CD8-positive, alpha-beta memory T cell (primary cell): ENCODE data around the gene RPS6KB2. TPM values are rescaled to one million over a fixed set of nuclear protein-coding genes. Genes with fewer than 3 reads are reported as not detected.
A peak's percentile ranks its signal among the peaks of the same experiment; 100 is the strongest.

Experiments used
- CTCF ChIA-PET: fragments of 350-600 bp; sonication (Branson Sonifier 250); formaldehyde crosslinking; loops from one replicate; lab custom pipeline; 2021; ENCODE audit warnings: antibody characterized with exemption; lab: Charles Lee
- POLR2A ChIA-PET: fragments of 350-600 bp; sonication (Branson Sonifier 250); formaldehyde crosslinking; loops from one replicate; lab custom pipeline; 2021; ENCODE audit warnings: antibody characterized with exemption; lab: Charles Lee
- DNase-seq, 5 donors: peaks; one replicate each; pipeline versions ENCODE4 v3.0.0 to v3.0.0-alpha.2; 2020 to 2022; ENCODE audit warnings: mixed read lengths in 1 of 5
- H3K27ac ChIP-seq: one replicate; pipeline ENCODE4 v1.7.0; 2013; ENCODE audit warnings: low read depth, mild to moderate bottlenecking, low read length, moderate library complexity
- H3K27me3 ChIP-seq: 2 replicates; pipeline ENCODE4 v1.7.0; 2013; ENCODE audit warnings: low read length, mild to moderate bottlenecking; ENCODE audit not compliant: insufficient read depth, poor library complexity, severe bottlenecking
- H3K36me3 ChIP-seq: 2 replicates; pipeline ENCODE4 v1.7.0; 2013; ENCODE audit warnings: mild to moderate bottlenecking, low read length, moderate library complexity; ENCODE audit not compliant: insufficient read depth
- H3K4me1 ChIP-seq: 2 replicates; pipeline ENCODE4 v1.7.0; 2013; ENCODE audit warnings: mild to moderate bottlenecking, low read length, moderate library complexity; ENCODE audit not compliant: insufficient read depth
- H3K4me3 ChIP-seq: 2 replicates; pipeline ENCODE4 v1.7.0; 2013; ENCODE audit warnings: mild to moderate bottlenecking, low read length
- H3K9me3 ChIP-seq: 2 replicates; pipeline ENCODE4 v1.7.0; 2013; ENCODE audit warnings: mild to moderate bottlenecking, low read length
- H3K27ac Mint-ChIP-seq, 8 donors: one replicate each; pipeline ENCODE4 v1.8.0; 2020 to 2021; ENCODE audit warnings: mixed read lengths in 8 of 8, mild to moderate bottlenecking in 6 of 8, inconsistent platforms in 3 of 8, moderate library complexity in 3 of 8
- H3K27me3 Mint-ChIP-seq, 2 donors: one replicate each; pipeline ENCODE4 v1.8.0; 2020 to 2021; ENCODE audit warnings: mixed read lengths in 2 of 2, mild to moderate bottlenecking in 1 of 2, moderate library complexity in 1 of 2
- H3K36me3 Mint-ChIP-seq, 3 donors: one replicate each; pipeline ENCODE4 v1.8.0; 2020 to 2021; ENCODE audit warnings: mixed read lengths in 3 of 3, inconsistent platforms in 1 of 3, mild to moderate bottlenecking in 1 of 3
- H3K4me1 Mint-ChIP-seq, 3 donors: one replicate each; pipeline ENCODE4 v1.8.0; 2020 to 2021; ENCODE audit warnings: mixed read lengths in 3 of 3, inconsistent platforms in 1 of 3, mild to moderate bottlenecking in 1 of 3
- H3K4me3 Mint-ChIP-seq, 7 donors: one replicate each; pipeline ENCODE4 v1.8.0; 2020 to 2021; ENCODE audit warnings: mixed read lengths in 7 of 7, mild to moderate bottlenecking in 6 of 7, moderate library complexity in 4 of 7, inconsistent platforms in 2 of 7
- H3K9me3 Mint-ChIP-seq, 5 donors: one replicate each; pipeline ENCODE4 v1.8.0; 2020 to 2022; ENCODE audit warnings: mixed read lengths in 5 of 5, mild to moderate bottlenecking in 3 of 5, moderate library complexity in 2 of 5, inconsistent platforms in 1 of 5
- polyA plus RNA-seq: library from polyadenylated mRNA; unstranded; fragments of 300-500 nt; fragmentation: Illumina TruSeq; gene quantifications from one replicate; pipeline ENCODE4 v1.2.3, GENCODE V29; 2021
- total RNA-seq, 2 experiments: library from RNA; stranded (reverse); gene quantifications; one replicate each; pipeline ENCODE4 v1.2.3, GENCODE V29; 2021

Gene RPS6KB2
- total and polyA plus RNA-seq, 3 experiments from 2014 or later, result 54.0 to 88.4 (median 86.0) TPM

GRCh38 chr11:67466962-67467771, 38.9 kb downstream of the RPS6KB2 start:
- Mint-ChIP-seq H3K27ac (peak overlapping the region; percentile 39 to 97 (median 73)), H3K4me3 (peak overlapping the region; percentile 62 to 92 (median 88)), H3K9me3 (no peaks in the 10 kb centered on the region), H3K27me3 (no peaks in the 10 kb centered on the region), H3K4me1 (peaks cover 11 to 48% (median 34%) of the 10 kb centered on the region in 3 donors), H3K36me3 (peaks cover 0 to 11% (median 0%) of the 10 kb centered on the region in 3 donors)
- Histone ChIP-seq H3K36me3 (no peaks in the 10 kb centered on the region), H3K4me1 (peaks cover 39% of the 10 kb centered on the region), H3K27ac (no peak overlapping the region), H3K27me3 (no peaks in the 10 kb centered on the region), H3K4me3 (no peak overlapping the region), H3K9me3 (no peaks in the 10 kb centered on the region)
- DNase-seq, result no peak
- POLR2A ChIA-PET, result interaction anchor here (0.6 to 3.9 kb wide), 6 partner anchors 25 to 65 kb away, joined by 3 to 38 read pairs (median 13); partner anchors contain the start of genes PPP1CA, PTPRCAP and TBC1D10C
- CTCF ChIA-PET, result interaction anchor here (0.6 to 4.8 kb wide), 9 partner anchors 15 to 85 kb away, joined by 3 to 38 read pairs (median 5); partner anchors contain the start of genes GPR152, PITPNM1, PPP1CA and PTPRCAP

- Mint-ChIP-seq H3K27ac (peak overlapping the region in 7 of 8 donors; percentile 77 to 97 (median 87)), H3K27me3 (no peaks in the 10 kb centered on the region), H3K36me3 (peaks cover 0 to 11% (median 0%) of the 10 kb centered on the region in 3 donors), H3K9me3 (no peaks in the 10 kb centered on the region), H3K4me1 (peaks cover 11 to 48% (median 32%) of the 10 kb centered on the region in 3 donors), H3K4me3 (peak overlapping the region; percentile 87 to 92 (median 88))
- no peak for DNase-seq
- H3K27ac ChIP-seq, result peak overlapping the region; percentile 59
- no peaks in the 10 kb centered on the region for H3K9me3 ChIP-seq
- H3K4me1 ChIP-seq, result peaks cover 39% of the 10 kb centered on the region
- H3K4me3 ChIP-seq, result peak overlapping the region; percentile 74
- ChIA-PET CTCF (interaction anchor here (0.9 to 4.8 kb wide), 13 partner anchors 16 to 228 kb away, joined by 3 to 38 read pairs (median 4); partner anchors contain the start of genes GPR152, PITPNM1, PPP1CA and PTPRCAP), POLR2A (interaction anchor here (0.5 to 3.9 kb wide), 15 partner anchors 15 to 228 kb away, joined by 3 to 38 read pairs (median 6); partner anchors contain the start of genes AIP, CLCF1, PPP1CA and PTPRCAP)
- H3K36me3 ChIP-seq, result no peaks in the 10 kb centered on the region
- H3K27me3 ChIP-seq, result no peaks in the 10 kb centered on the region
Observed at GRCh38 chr11:67468056-67468455, 39.8 kb downstream of the RPS6KB2 start.

- H3K36me3 Mint-ChIP-seq, result peaks cover 0 to 11% (median 0%) of the 10 kb centered on the region in 3 donors
- Histone ChIP-seq H3K27ac (peak overlapping the region; percentile 59), H3K36me3 (no peaks in the 10 kb centered on the region), H3K4me3 (peak overlapping the region; percentile 74), H3K4me1 (peaks cover 39% of the 10 kb centered on the region), H3K9me3 (no peaks in the 10 kb centered on the region), H3K27me3 (no peaks in the 10 kb centered on the region)
- peak overlapping the region; percentile 64 to 94 (median 86) for H3K27ac Mint-ChIP-seq
- no peak for DNase-seq
- peak overlapping the region; percentile 87 to 92 (median 88) for H3K4me3 Mint-ChIP-seq
- H3K27me3 Mint-ChIP-seq, result no peaks in the 10 kb centered on the region
- ChIA-PET POLR2A (interaction anchor here (0.5 to 3.9 kb wide), 17 partner anchors 15 to 229 kb away, joined by 3 to 38 read pairs (median 5); partner anchors contain the start of genes AIP, CLCF1, PPP1CA and PTPRCAP), CTCF (interaction anchor here (0.6 to 4.8 kb wide), 15 partner anchors 16 to 228 kb away, joined by 3 to 38 read pairs (median 4); partner anchors contain the start of genes GPR152, PITPNM1, PPP1CA and PTPRCAP)
- no peaks in the 10 kb centered on the region for H3K9me3 Mint-ChIP-seq
- peaks cover 11 to 46% (median 30%) of the 10 kb centered on the region in 3 donors for H3K4me1 Mint-ChIP-seq
Observed at GRCh38 chr11:67468456-67468758, 40.1 kb downstream of the RPS6KB2 start.

- H3K4me1 Mint-ChIP-seq, result peaks cover 11 to 44% (median 30%) of the 10 kb centered on the region in 3 donors
- Histone ChIP-seq H3K4me3 (peak within 1 kb of the TSS; percentile 74), H3K36me3 (no peaks in the 10 kb centered on the region), H3K4me1 (peaks cover 36% of the 10 kb centered on the region), H3K9me3 (no peaks in the 10 kb centered on the region), H3K27me3 (no peaks in the 10 kb centered on the region), H3K27ac (peak within 1 kb of the TSS; percentile 70)
- CTCF ChIA-PET, result interaction anchor here (0.6 to 4.8 kb wide), 20 partner anchors 14 to 229 kb away, joined by 3 to 38 read pairs (median 4); partner anchors contain the start of genes CABP4, GPR152, PITPNM1 and PPP1CA
- POLR2A ChIA-PET, result interaction anchor here (0.5 to 3.9 kb wide), 18 partner anchors 14 to 229 kb away, joined by 3 to 38 read pairs (median 5); partner anchors contain the start of genes AIP, CLCF1, PPP1CA and PTPRCAP
- peaks cover 0 to 11% (median 0%) of the 10 kb centered on the region in 3 donors for H3K36me3 Mint-ChIP-seq
- H3K9me3 Mint-ChIP-seq, result no peaks in the 10 kb centered on the region
- no peaks in the 10 kb centered on the region for H3K27me3 Mint-ChIP-seq
- H3K4me3 Mint-ChIP-seq, result peak within 1 kb of the TSS; percentile 87 to 92 (median 88)
- H3K27ac Mint-ChIP-seq, result peak within 1 kb of the TSS; percentile 64 to 94 (median 88)
- DNase-seq, result peak; percentile 86 to 95 (median 87)
Observed at GRCh38 chr11:67468759-67469507, 40.6 kb downstream of the RPS6KB2 start, which contains the start of gene TMEM134. Gene TMEM134 (minus strand): TSS chr11:67469251. CDS start chr11:67469192, 59 bp downstream.

- H3K4me3 Mint-ChIP-seq, result peak overlapping the region; percentile 74 to 92 (median 88)
- ChIA-PET CTCF (interaction anchor here (0.7 to 4.8 kb wide), 12 partner anchors 15 to 87 kb away, joined by 3 to 38 read pairs (median 4); partner anchors contain the start of genes CABP4, PPP1CA, PTPRCAP and RPS6KB2), POLR2A (interaction anchor here (1.0 to 3.9 kb wide), 10 partner anchors 14 to 230 kb away, joined by 3 to 38 read pairs (median 6); partner anchors contain the start of genes AIP, PPP1CA, PTPRCAP and RPS6KB2)
- DNase-seq, result no peak
- peak overlapping the region; percentile 70 for H3K27ac ChIP-seq
- H3K27ac Mint-ChIP-seq, result peak overlapping the region; percentile 63 to 92 (median 86)
- H3K36me3 ChIP-seq, result no peaks in the 10 kb centered on the region
- H3K36me3 Mint-ChIP-seq, result peaks cover 0 to 11% (median 0%) of the 10 kb centered on the region in 3 donors
- H3K9me3 ChIP-seq, result no peaks in the 10 kb centered on the region
- peaks cover 30% of the 10 kb centered on the region for H3K4me1 ChIP-seq
- H3K4me3 ChIP-seq, result peak overlapping the region; percentile 64
- no peaks in the 10 kb centered on the region for H3K9me3 Mint-ChIP-seq
- no peaks in the 10 kb centered on the region for H3K27me3 ChIP-seq
- no peaks in the 10 kb centered on the region for H3K27me3 Mint-ChIP-seq
- H3K4me1 Mint-ChIP-seq, result peaks cover 11 to 39% (median 25%) of the 10 kb centered on the region in 3 donors
Observed at GRCh38 chr11:67469508-67469811, 41.2 kb downstream of the RPS6KB2 start.

GRCh38 chr11:67470337-67471002, 42.2 kb downstream of the RPS6KB2 start:
- no peaks in the 10 kb centered on the region for H3K9me3 Mint-ChIP-seq
- DNase-seq, result no peak
- Histone ChIP-seq H3K27me3 (no peaks in the 10 kb centered on the region), H3K9me3 (no peaks in the 10 kb centered on the region), H3K4me1 (peaks cover 23% of the 10 kb centered on the region), H3K36me3 (no peaks in the 10 kb centered on the region), H3K4me3 (no peak overlapping the region), H3K27ac (no peak overlapping the region)
- H3K27me3 Mint-ChIP-seq, result no peaks in the 10 kb centered on the region
- H3K4me1 Mint-ChIP-seq, result peaks cover 7 to 29% (median 21%) of the 10 kb centered on the region in 3 donors
- H3K27ac Mint-ChIP-seq, result peak overlapping the region in 5 of 8 donors; percentile 11 to 87 (median 73)
- peaks cover 0 to 6% (median 0%) of the 10 kb centered on the region in 3 donors for H3K36me3 Mint-ChIP-seq
- H3K4me3 Mint-ChIP-seq, result peak overlapping the region in 6 of 7 donors; percentile 74 to 92 (median 84)
- POLR2A ChIA-PET, result interaction anchor here (1.1 to 3.9 kb wide), 3 partner anchors 13 to 69 kb away, joined by 5 to 22 read pairs (median 12); partner anchors contain the start of genes AIP and PPP1CA
- CTCF ChIA-PET, result interaction anchor here (0.8 to 4.8 kb wide), 6 partner anchors 22 to 88 kb away, joined by 3 to 38 read pairs (median 4); partner anchors contain the start of genes PPP1CA, PTPRCAP and TBC1D10C
